GM21717 (cell line): ENCODE measurements around the gene FOSB.
"Not testable (repeated sequence)": the region's sequence is repeated elsewhere in the genome, so short reads cannot be mapped to it uniquely, and the experiment has no call there.

Source experiments
- ATAC-seq: cut with Tn5 transposase; IDR thresholded peaks from one replicate; pipeline ENCODE4 v1.9.1; 2021; ENCODE audit warnings: mild to moderate bottlenecking, moderate library complexity; ENCODE audit not compliant: unreplicated experiment

Gene FOSB

GRCh38 chr19:45502111-45502510 is 34.3 kb downstream of the FOSB start:
- no peak for ATAC-seq

- ATAC-seq, result no peak
Measured at GRCh38 chr19:45503909-45504308, 36.1 kb downstream of the FOSB start.

GRCh38 chr19:45505151-45505995 is 37.6 kb downstream of the FOSB start:
- no peak for ATAC-seq

GRCh38 chr19:45505996-45506245 is 38.1 kb downstream of the FOSB start:
- ATAC-seq, result no peak

- ATAC-seq, result peak; percentile 39
Measured at GRCh38 chr19:45506246-45506988, 38.6 kb downstream of the FOSB start.

GRCh38 chr19:45506989-45507871 is 39.4 kb downstream of the FOSB start, which contains the start of gene VASP:
VASP (plus strand) TSS chr19:45507479; CDS start chr19:45507772, 293 bp downstream.
- ATAC-seq, result peak; percentile 37

- ATAC-seq, result no peak
Measured at GRCh38 chr19:45507872-45508416, 40.1 kb downstream of the FOSB start.

- no peak for ATAC-seq
Measured at GRCh38 chr19:45508417-45508860, 40.6 kb downstream of the FOSB start.

GRCh38 chr19:45508861-45509691 is 41.3 kb downstream of the FOSB start:
- no peak for ATAC-seq

GRCh38 chr19:45509692-45510015 is 41.9 kb downstream of the FOSB start:
- no peak for ATAC-seq

- ATAC-seq, result not testable (repeated sequence)
Measured at GRCh38 chr19:45510352-45510751, 42.6 kb downstream of the FOSB start.

- ATAC-seq, result no peak
Measured at GRCh38 chr19:45511074-45511473, 43.3 kb downstream of the FOSB start.

- no peak for ATAC-seq
Measured at GRCh38 chr19:45512881-45513483, 45.2 kb downstream of the FOSB start.

- ATAC-seq, result no peak
Measured at GRCh38 chr19:45514376-45515051, 46.7 kb downstream of the FOSB start.

- no peak for ATAC-seq
Measured at GRCh38 chr19:45515081-45515624, 47.4 kb downstream of the FOSB start.

- ATAC-seq, result no peak
Measured at GRCh38 chr19:45515807-45516401, 48.1 kb downstream of the FOSB start.

- ATAC-seq, result no peak
Measured at GRCh38 chr19:45517238-45517637, 49.4 kb downstream of the FOSB start.

GRCh38 chr19:45517641-45518468 is 50.1 kb downstream of the FOSB start:
- ATAC-seq, result no peak
